ENCODE data around the gene ANKS4B.

The ANKS4B gene

DNA sequence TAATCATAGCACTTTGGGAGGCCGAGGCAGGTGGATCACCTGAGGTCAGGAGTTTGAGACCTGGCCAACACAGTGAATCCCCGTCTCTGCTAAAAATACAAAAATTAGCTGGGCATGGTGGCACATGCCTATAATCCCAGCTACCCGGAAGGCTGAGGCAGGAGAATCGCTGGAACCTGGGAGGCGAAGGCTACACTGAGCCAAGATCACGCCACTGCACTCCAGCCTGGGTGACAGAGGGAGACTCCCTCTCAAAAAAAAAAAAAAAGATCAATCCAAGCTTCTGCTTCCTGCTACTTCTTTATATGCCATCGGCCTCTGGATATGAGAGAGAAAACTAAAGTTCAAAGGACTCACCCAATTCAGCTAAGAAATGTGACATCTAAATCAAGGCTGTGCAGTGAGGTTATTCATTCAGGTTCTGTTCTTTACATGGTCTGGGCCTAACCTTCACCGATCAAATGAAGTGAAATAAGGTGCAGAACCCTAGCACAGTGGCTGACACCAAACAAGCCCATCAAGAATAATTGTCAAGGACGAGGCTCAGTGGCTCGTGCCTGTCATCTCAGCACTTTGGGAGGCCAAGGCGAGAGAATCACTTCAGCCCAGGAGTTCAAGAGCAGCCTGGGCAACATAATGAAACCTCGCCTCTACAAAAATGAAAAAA is 47.7 kb upstream of the ANKS4B start:
- ChIA-PET POLR2A (no interaction called here), CTCF (interaction anchor here (0.6 to 2.0 kb wide), 7 partner anchors 25 to 1135 kb away, joined by 3 to 8 read pairs (median 4); no protein-coding TSS in a partner anchor)
- no peak overlapping the region for H3K4me3 ChIP-seq (ENCODE audit: low read depth, low read length)
- H3K4me1 ChIP-seq (ENCODE audit: control insufficient read depth, insufficient read depth, low read length), result no peaks in the 10 kb centered on the region
- peaks cover 0 to 13% of the 10 kb centered on the region in 2 experiments; a peak in 1 of 3 replicates for H3K36me3 ChIP-seq (ENCODE audit: control insufficient read depth in 2 of 2, insufficient read depth in 1 of 2, low read length in 2 of 2)
- TF ChIP-seq ZNF211 (tag by site-specific recombination; IDR thresholded peaks at IDR 0.05; ENCODE audit: low read depth) (no peak), ZNF580 (tag by site-specific recombination; IDR thresholded peaks at IDR 0.05) (no peak), ZNF629 (tag by site-specific recombination; IDR thresholded peaks at IDR 0.05) (no peak), ZFP69B (tag by site-specific recombination; IDR thresholded peaks at IDR 0.05) (no peak), ZNF449 (tag by site-specific recombination; IDR thresholded peaks at IDR 0.05) (no peak), GLIS1 (tag by site-specific recombination; IDR thresholded peaks at IDR 0.05) (no peak), ZSCAN16 (tag by site-specific recombination; IDR thresholded peaks at IDR 0.05) (no peak), ZNF184 (tag by site-specific recombination; IDR thresholded peaks at IDR 0.05) (no peak), ZNF843 (tag by site-specific recombination; IDR thresholded peaks at IDR 0.05) (no peak), ZNF132 (tag by site-specific recombination; IDR thresholded peaks at IDR 0.05; ENCODE audit: borderline replicate concordance) (no peak), ZNF585B (tag by site-specific recombination; IDR thresholded peaks at IDR 0.05) (no peak), ZNF155 (tag by site-specific recombination; IDR thresholded peaks at IDR 0.05) (no peak), ZNF223 (tag by site-specific recombination; IDR thresholded peaks at IDR 0.05) (no peak), ZNF146 (tag by site-specific recombination; IDR thresholded peaks at IDR 0.05) (no peak)
- no peaks in the 10 kb centered on the region; the same call in 1 of the 2 replicates for H3K9me3 ChIP-seq (ENCODE audit: control insufficient read depth, insufficient read depth, low read depth, low read length)
- no peak overlapping the region for H3K27ac ChIP-seq (ENCODE audit: extremely low read depth, low read depth, low read length)

DNA sequence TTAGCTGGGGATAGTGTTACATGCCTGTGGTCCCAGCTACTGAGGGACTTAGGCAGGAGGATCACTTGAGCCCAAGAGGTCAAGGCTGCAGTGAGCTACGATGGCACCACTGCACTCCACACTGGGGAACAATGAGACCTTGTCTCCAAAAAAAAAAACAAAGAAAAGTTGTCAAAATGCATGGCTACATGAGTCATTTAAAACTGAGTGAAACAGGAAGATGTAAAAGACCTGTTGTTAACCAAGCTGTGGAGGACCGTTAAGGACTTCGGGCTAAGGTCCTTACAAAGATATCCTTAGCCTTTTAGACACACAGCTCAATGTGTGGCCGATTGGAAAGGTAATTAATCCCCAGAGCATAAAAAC is 47.2 kb upstream of the ANKS4B start:
- TF ChIP-seq TSHZ1 (tag by site-specific recombination; IDR thresholded peaks at IDR 0.05; ENCODE audit: borderline replicate concordance), result no peak
- no peak for TF ChIP-seq ZNF175 (tag by site-specific recombination; IDR thresholded peaks at IDR 0.05)
- no peak for TF ChIP-seq ZNF514 (tag by site-specific recombination; IDR thresholded peaks at IDR 0.05)
- TF ChIP-seq ZNF549 (tag by site-specific recombination; IDR thresholded peaks at IDR 0.05), result no peak
- TF ChIP-seq, protein P1, sequence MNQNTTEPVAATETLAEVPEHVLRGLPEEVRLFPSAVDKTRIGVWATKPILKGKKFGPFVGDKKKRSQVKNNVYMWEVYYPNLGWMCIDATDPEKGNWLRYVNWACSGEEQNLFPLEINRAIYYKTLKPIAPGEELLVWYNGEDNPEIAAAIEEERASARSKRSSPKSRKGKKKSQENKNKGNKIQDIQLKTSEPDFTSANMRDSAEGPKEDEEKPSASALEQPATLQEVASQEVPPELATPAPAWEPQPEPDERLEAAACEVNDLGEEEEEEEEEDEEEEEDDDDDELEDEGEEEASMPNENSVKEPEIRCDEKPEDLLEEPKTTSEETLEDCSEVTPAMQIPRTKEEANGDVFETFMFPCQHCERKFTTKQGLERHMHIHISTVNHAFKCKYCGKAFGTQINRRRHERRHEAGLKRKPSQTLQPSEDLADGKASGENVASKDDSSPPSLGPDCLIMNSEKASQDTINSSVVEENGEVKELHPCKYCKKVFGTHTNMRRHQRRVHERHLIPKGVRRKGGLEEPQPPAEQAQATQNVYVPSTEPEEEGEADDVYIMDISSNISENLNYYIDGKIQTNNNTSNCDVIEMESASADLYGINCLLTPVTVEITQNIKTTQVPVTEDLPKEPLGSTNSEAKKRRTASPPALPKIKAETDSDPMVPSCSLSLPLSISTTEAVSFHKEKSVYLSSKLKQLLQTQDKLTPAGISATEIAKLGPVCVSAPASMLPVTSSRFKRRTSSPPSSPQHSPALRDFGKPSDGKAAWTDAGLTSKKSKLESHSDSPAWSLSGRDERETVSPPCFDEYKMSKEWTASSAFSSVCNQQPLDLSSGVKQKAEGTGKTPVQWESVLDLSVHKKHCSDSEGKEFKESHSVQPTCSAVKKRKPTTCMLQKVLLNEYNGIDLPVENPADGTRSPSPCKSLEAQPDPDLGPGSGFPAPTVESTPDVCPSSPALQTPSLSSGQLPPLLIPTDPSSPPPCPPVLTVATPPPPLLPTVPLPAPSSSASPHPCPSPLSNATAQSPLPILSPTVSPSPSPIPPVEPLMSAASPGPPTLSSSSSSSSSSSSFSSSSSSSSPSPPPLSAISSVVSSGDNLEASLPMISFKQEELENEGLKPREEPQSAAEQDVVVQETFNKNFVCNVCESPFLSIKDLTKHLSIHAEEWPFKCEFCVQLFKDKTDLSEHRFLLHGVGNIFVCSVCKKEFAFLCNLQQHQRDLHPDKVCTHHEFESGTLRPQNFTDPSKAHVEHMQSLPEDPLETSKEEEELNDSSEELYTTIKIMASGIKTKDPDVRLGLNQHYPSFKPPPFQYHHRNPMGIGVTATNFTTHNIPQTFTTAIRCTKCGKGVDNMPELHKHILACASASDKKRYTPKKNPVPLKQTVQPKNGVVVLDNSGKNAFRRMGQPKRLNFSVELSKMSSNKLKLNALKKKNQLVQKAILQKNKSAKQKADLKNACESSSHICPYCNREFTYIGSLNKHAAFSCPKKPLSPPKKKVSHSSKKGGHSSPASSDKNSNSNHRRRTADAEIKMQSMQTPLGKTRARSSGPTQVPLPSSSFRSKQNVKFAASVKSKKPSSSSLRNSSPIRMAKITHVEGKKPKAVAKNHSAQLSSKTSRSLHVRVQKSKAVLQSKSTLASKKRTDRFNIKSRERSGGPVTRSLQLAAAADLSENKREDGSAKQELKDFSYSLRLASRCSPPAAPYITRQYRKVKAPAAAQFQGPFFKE (tag by site-specific recombination; IDR thresholded peaks at IDR 0.05; ENCODE audit: borderline replicate concordance), result no peak
- TF ChIP-seq, protein P2, sequence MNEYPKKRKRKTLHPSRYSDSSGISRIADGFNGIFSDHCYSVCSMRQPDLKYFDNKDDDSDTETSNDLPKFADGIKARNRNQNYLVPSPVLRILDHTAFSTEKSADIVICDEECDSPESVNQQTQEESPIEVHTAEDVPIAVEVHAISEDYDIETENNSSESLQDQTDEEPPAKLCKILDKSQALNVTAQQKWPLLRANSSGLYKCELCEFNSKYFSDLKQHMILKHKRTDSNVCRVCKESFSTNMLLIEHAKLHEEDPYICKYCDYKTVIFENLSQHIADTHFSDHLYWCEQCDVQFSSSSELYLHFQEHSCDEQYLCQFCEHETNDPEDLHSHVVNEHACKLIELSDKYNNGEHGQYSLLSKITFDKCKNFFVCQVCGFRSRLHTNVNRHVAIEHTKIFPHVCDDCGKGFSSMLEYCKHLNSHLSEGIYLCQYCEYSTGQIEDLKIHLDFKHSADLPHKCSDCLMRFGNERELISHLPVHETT (tag by site-specific recombination; IDR thresholded peaks at IDR 0.05), result no peak
- Histone ChIP-seq H3K36me3 (ENCODE audit: control insufficient read depth in 2 of 2, insufficient read depth in 1 of 2, low read length in 2 of 2) (peaks cover 0 to 9% of the 10 kb centered on the region in 2 experiments; a peak in 1 of 3 replicates), H3K27ac (ENCODE audit: extremely low read depth, low read depth, low read length) (no peak overlapping the region), H3K4me3 (ENCODE audit: low read depth, low read length) (no peak overlapping the region), H3K4me1 (ENCODE audit: control insufficient read depth, insufficient read depth, low read length) (no peaks in the 10 kb centered on the region), H3K9me3 (ENCODE audit: control insufficient read depth, insufficient read depth, low read depth, low read length) (no peaks in the 10 kb centered on the region; the same call in 1 of the 2 replicates)
- POLR2A ChIA-PET, result no interaction called here
- CTCF ChIA-PET, result interaction anchor here (0.6 to 2.0 kb wide), 7 partner anchors 25 to 1135 kb away, joined by 3 to 8 read pairs (median 4); no protein-coding TSS in a partner anchor

Measured in HEK293 (cell line).